H1 (cell line): ENCODE results near the gene KIAA1671. TPM values are rescaled to one million over a fixed set of nuclear protein-coding genes. Genes with fewer than 3 reads are reported as not detected.

Experiments used
- CTCF ChIA-PET: fragments of 300-600 bp; sonication (Branson Sonifier 250); formaldehyde crosslinking; loops from one replicate; lab custom pipeline; 2021; ENCODE audit not compliant: partially characterized antibody; lab: Charles Lee
- POLR2A ChIA-PET: fragments of 300-600 bp; sonication (Branson Sonifier 250); formaldehyde crosslinking; loops from one replicate; lab custom pipeline; 2021; ENCODE audit warnings: inconsistent platforms; ENCODE audit not compliant: partially characterized antibody; lab: Charles Lee
- DNase-seq, 2 experiments: peaks; one replicate each; pipeline versions ENCODE4 v3.0.0 to v3.0.0-alpha.2; 2010 to 2022; ENCODE audit warnings: low spot score in 2 of 2, low read depth in 1 of 2, mixed read lengths in 1 of 2
- FAIRE-seq: peaks from 2 replicates; lab custom pipeline; 2011; peaks lifted over from hg19 to GRCh38; lab: Jason Lieb, UNC
- H2AFZ ChIP-seq: 2 replicates; pipeline ENCODE4 v1.8.1; 2012; ENCODE audit warnings: low read length, inconsistent platforms
- H2AK5ac ChIP-seq: 2 replicates; pipeline ENCODE4 v1.6.1; 2013; ENCODE audit warnings: low read depth, low read length
- H2BK120ac ChIP-seq: replicated peaks from 2 replicates; pipeline ENCODE3; 2013; ENCODE audit warnings: low read depth, low read length, inconsistent platforms
- H2BK12ac ChIP-seq: 2 replicates; pipeline ENCODE4 v1.6.1; 2013; ENCODE audit warnings: low read depth, low read length
- H2BK15ac ChIP-seq: 2 replicates; pipeline ENCODE4 v1.6.1; 2013; ENCODE audit warnings: low read length
- H2BK20ac ChIP-seq: 2 replicates; pipeline ENCODE4 v1.6.1; 2013; ENCODE audit warnings: low read length
- H2BK5ac ChIP-seq: 2 replicates; pipeline ENCODE4 v1.6.1; 2013; ENCODE audit warnings: low read depth, low read length
- H3K14ac ChIP-seq: 2 replicates; pipeline ENCODE4 v1.6.1; 2013; ENCODE audit warnings: inconsistent platforms; ENCODE audit not compliant: insufficient read length
- H3K18ac ChIP-seq: 2 replicates; pipeline ENCODE4 v1.6.1; 2013; ENCODE audit warnings: low read length; ENCODE audit errors: extremely low read depth
- H3K23ac ChIP-seq: 2 replicates; pipeline ENCODE4 v1.6.1; 2013; ENCODE audit warnings: inconsistent platforms; ENCODE audit not compliant: insufficient read length
- H3K23me2 ChIP-seq: 2 replicates; pipeline ENCODE4 v1.6.1; 2013; ENCODE audit warnings: low read depth, low read length
- H3K27ac ChIP-seq: 2 replicates; pipeline ENCODE4 v1.6.1; 2011; ENCODE audit warnings: low read depth, low read length, inconsistent platforms
- H3K27me3 ChIP-seq, 4 experiments: replicated peaks in 1 of 4; 1 replicate in 1 of 4; 2 replicates in 3 of 4; pipeline versions ENCODE4 v1.6.1 to v1.8.1; 2011 to 2013; ENCODE audit warnings: low read length in 3 of 4, mild to moderate bottlenecking in 3 of 4, inconsistent platforms in 2 of 4, mixed read lengths in 2 of 4, moderate library complexity in 1 of 4; ENCODE audit not compliant: control insufficient read depth in 3 of 4, insufficient read depth in 3 of 4; ENCODE audit errors: extremely low read depth in 1 of 4
- H3K36me3 ChIP-seq, 4 experiments: 2 replicates each; pipeline versions ENCODE4 v1.6.1 to v1.8.1; 2011 to 2013; ENCODE audit warnings: mild to moderate bottlenecking in 4 of 4, low read length in 3 of 4, moderate library complexity in 2 of 4, control low read depth in 1 of 4, inconsistent platforms in 1 of 4; ENCODE audit not compliant: insufficient read depth in 4 of 4, control insufficient read depth in 2 of 4
- H3K4ac ChIP-seq: replicated peaks from 2 replicates; pipeline ENCODE3; 2013; ENCODE audit warnings: low read length, low read depth, mixed read lengths, inconsistent platforms; ENCODE audit not compliant: insufficient read length
- H3K4me1 ChIP-seq, 4 experiments: replicated peaks in 1 of 4; 1 replicate in 1 of 4; 2 replicates in 3 of 4; pipeline versions ENCODE4 v1.6.1 to v1.8.1; 2011 to 2013; ENCODE audit warnings: low read length in 3 of 4, inconsistent platforms in 2 of 4, mixed read lengths in 1 of 4; ENCODE audit not compliant: insufficient read depth in 4 of 4, control insufficient read depth in 3 of 4
- H3K4me2 ChIP-seq, 2 experiments: 2 replicates each; pipeline versions ENCODE4 v1.6.1 to v1.8.1; 2011 to 2013; ENCODE audit warnings: low read depth in 2 of 2, low read length in 2 of 2, control low read depth in 1 of 2, inconsistent platforms in 1 of 2, mild to moderate bottlenecking in 1 of 2; ENCODE audit not compliant: insufficient read depth in 1 of 2
- H3K4me3 ChIP-seq, 4 experiments: fragments of 200-600, 300-600 bp in 1 of 4; sonication (generic), shearing (Covaris generic), sonication (Bioruptor Twin) in 1 of 4; 2 replicates each; pipeline versions ENCODE4 v1.5.1 to v1.8.1; 2011 to 2016; ENCODE audit warnings: low read length in 4 of 4, low read depth in 3 of 4, control low read depth in 2 of 4, inconsistent platforms in 2 of 4, mild to moderate bottlenecking in 2 of 4, mixed read lengths in 1 of 4, moderate library complexity in 1 of 4; ENCODE audit not compliant: insufficient read depth in 2 of 4; ENCODE audit errors: extremely low read depth in 1 of 4
- H3K56ac ChIP-seq: replicated peaks from 2 replicates; pipeline ENCODE3; 2013; ENCODE audit warnings: low read depth, mild to moderate bottlenecking, mixed read lengths, low read length, inconsistent platforms; ENCODE audit not compliant: insufficient read length
- H3K79me1 ChIP-seq: 2 replicates; pipeline ENCODE4 v1.6.1; 2013; ENCODE audit warnings: low read depth, low read length, control low read depth
- H3K79me2 ChIP-seq, 2 experiments: 2 replicates each; pipeline versions ENCODE4 v1.6.1 to v1.8.1; 2012 to 2013; ENCODE audit warnings: low read length in 2 of 2, mild to moderate bottlenecking in 2 of 2, inconsistent platforms in 1 of 2; ENCODE audit not compliant: insufficient read depth in 2 of 2, control insufficient read depth in 1 of 2
- H3K9ac ChIP-seq, 4 experiments: replicated peaks in 1 of 4; 1 replicate in 1 of 4; 2 replicates in 3 of 4; pipeline versions ENCODE4 v1.6.1 to v1.8.1; 2011 to 2013; ENCODE audit warnings: low read depth in 3 of 4, low read length in 3 of 4, control low read depth in 2 of 4, mild to moderate bottlenecking in 2 of 4, moderate library complexity in 2 of 4, inconsistent platforms in 1 of 4; ENCODE audit errors: extremely low read depth in 1 of 4
- H3K9me3 ChIP-seq, 2 experiments: 2 replicates each; pipeline versions ENCODE4 v1.6.1 to v1.8.1; 2012 to 2013; ENCODE audit warnings: mild to moderate bottlenecking in 2 of 2, moderate library complexity in 2 of 2, control low read depth in 1 of 2, inconsistent platforms in 1 of 2, low read depth in 1 of 2, low read length in 1 of 2, mixed read lengths in 1 of 2; ENCODE audit not compliant: insufficient read depth in 2 of 2
- H4K20me1 ChIP-seq, 2 experiments: replicated peaks in 1 of 2; 2 replicates each; pipeline versions ENCODE3 to v1.8.1; 2011 to 2013; ENCODE audit warnings: inconsistent platforms in 2 of 2, low read length in 2 of 2, mild to moderate bottlenecking in 1 of 2; ENCODE audit not compliant: insufficient read depth in 2 of 2, control insufficient read depth in 1 of 2
- H4K5ac ChIP-seq: 2 replicates; pipeline ENCODE4 v1.6.1; 2013; ENCODE audit warnings: low read length, low read depth, mixed read lengths, inconsistent platforms; ENCODE audit not compliant: insufficient read length
- H4K8ac ChIP-seq: 2 replicates; pipeline ENCODE4 v1.8.0; 2013; ENCODE audit warnings: mild to moderate bottlenecking, moderate library complexity, low read length, inconsistent platforms; ENCODE audit not compliant: insufficient read depth; ENCODE audit errors: extremely low read depth
- H4K91ac ChIP-seq: replicated peaks from 2 replicates; pipeline ENCODE3; 2013; ENCODE audit warnings: low read length, mixed read lengths, inconsistent platforms; ENCODE audit not compliant: insufficient read length
- ZNF274 ChIP-seq: IDR thresholded peaks from 2 replicates; pipeline ENCODE4 v1.7.0; 2012; ENCODE audit warnings: low read length, borderline replicate concordance; ENCODE audit errors: extremely low read depth
- WGBS, 2 experiments: shearing (Covaris generic) in 1 of 2; methylation state at CpG; one replicate each; pipeline versions ENCODE4 v1.1.6 to v1.1.7; 2013 to 2015; ENCODE audit warnings: low lambda C conversion rate in 2 of 2, mixed read lengths in 2 of 2, inconsistent platforms in 1 of 2, low coverage in 1 of 2, missing lambda C conversion rate in 1 of 2; ENCODE audit not compliant: insufficient replicate concordance in 2 of 2, insufficient coverage in 1 of 2, insufficient read length in 1 of 2; ENCODE audit errors: extremely low coverage in 1 of 2, missing lambda C conversion rate in 1 of 2; 5-methylcytosine and 5-hydroxymethylcytosine counted together
- polyA plus RNA-seq, 7 experiments: library from polyadenylated mRNA; depleted of rRNA in 3 of 7; stranded (reverse) in 5 of 7; unstranded in 2 of 7; fragments of >200 nt in 5 of 7; fragments of 200-250 nt in 2 of 7; gene quantifications; 1 replicate in 5 of 7; 2 replicates in 1 of 7; 4 replicates in 1 of 7; pipeline versions ENCODE4 v1.2.1 to v1.2.3, GENCODE V29; 2011 to 2013; ENCODE audit warnings: missing spikeins in 2 of 7, mixed read lengths in 2 of 7
- total RNA-seq: library from RNA; stranded (reverse); fragmentation: NEBNext Ultra II Directional; extraction: Animal tissue kit (Norgen Biotek cat#: 25700); gene quantifications from 2 replicates; pipeline ENCODE4 v1.2.1, GENCODE V29; 2021

KIAA1671 gene
- total and polyA plus RNA-seq, 2 of the 8 experiments (the other 6 are each of a cell fraction or from before 2014, with no cell fraction given) = 6.4 to 23.9 TPM

DNA sequence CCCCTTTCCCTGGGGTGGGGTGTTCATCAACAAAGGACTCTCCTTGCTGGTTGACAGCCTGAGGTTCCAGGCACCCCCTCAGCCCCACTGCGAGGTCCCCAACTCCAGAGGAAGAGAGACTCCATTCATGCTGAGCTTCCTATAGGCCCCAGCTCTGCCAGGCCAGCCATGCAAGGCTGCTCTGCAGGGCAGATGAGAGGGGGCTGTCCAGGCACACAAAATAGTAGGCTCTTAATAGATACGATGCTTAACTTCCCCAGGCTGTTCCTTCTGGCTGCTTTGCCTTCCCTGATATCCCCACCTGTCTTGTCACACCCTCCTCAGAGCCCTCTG lies 202.1 kb downstream of the KIAA1671 start:
- Histone ChIP-seq H2BK120ac (no peak overlapping the region), H3K23ac (no peak overlapping the region), H3K4ac (no peak overlapping the region), H2BK12ac (no peak overlapping the region), H3K14ac (no peak overlapping the region), H3K79me1 (peaks cover 5% of the 10 kb centered on the region), H2BK15ac (no peak overlapping the region), H2AK5ac (no peak overlapping the region), H4K5ac (no peak overlapping the region), H4K20me1 (peaks cover 0 to 4% of the 10 kb centered on the region in 2 experiments), H4K8ac (no peak overlapping the region), H3K4me1 (peaks cover 0 to 9% (median 5%) of the 10 kb centered on the region in 4 experiments; a peak in 4 of 7 replicates), H3K23me2 (no peaks in the 10 kb centered on the region), H3K9ac (no peak overlapping the region), H2BK5ac (no peak overlapping the region), H3K79me2 (no peaks in the 10 kb centered on the region), H3K36me3 (no peaks in the 10 kb centered on the region), H3K27me3 (no peaks in the 10 kb centered on the region), H4K91ac (no peak overlapping the region), H2AFZ (no peak overlapping the region), H3K4me3 (no peak overlapping the region), H2BK20ac (no peak overlapping the region), H3K18ac (no peak overlapping the region), H3K9me3 (no peaks in the 10 kb centered on the region), H3K27ac (no peak overlapping the region), H3K56ac (no peak overlapping the region), H3K4me2 (no peak overlapping the region)
- 91% methylated on average over 2 of the region's 2 CpGs; no CpG with 5 or more reads in 1 of the 2 experiments for WGBS, 2 experiments
- TF ChIP-seq ZNF274 = no peak
- ChIA-PET CTCF (interaction anchor here (0.6 to 1.8 kb wide), 6 partner anchors 10 to 86 kb away, joined by 3 to 8 read pairs (median 4); no protein-coding TSS in a partner anchor), POLR2A (interaction anchor here (1.2 kb wide), 2 partner anchors 8 to 172 kb away, joined by 3 read pairs; no protein-coding TSS in a partner anchor)
- DNase-seq = no peak
- FAIRE-seq = no peak
